ENCODE measurements around the gene CRAMP1.

DNA sequence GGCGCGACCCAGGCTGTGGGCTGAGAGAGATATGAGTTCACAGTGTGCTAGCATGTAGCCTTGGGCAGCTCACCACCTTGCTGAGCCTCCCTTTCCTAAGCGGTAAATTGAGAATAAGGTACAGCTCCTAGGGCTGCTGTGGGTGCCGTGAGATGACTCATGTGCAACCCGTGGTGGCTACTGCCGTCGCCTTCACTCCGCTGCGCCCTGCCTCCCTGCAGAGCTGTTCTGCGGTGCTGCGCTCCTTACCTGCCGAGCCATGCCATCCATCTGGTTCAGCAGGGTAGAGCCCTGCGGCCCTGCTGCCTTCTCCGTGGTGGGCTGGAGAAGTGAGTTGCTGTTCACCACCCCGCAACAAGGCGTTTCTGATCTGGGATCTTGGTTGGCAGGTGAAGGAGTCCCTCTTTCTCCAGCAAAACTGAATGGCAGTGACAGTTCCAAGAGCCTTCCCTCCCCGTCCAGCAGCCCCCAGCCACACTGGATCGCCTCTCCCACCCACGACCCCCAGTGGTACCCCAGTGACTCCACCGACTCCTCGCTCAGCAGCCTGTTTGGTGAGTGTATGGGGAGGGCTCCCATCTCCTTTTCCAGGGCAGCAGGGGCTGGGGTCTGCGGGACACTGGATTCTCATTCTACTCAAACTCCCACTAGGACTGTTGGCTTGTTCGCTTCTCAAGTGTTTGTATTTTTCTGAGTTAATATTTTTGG, 56.6 kb downstream of the CRAMP1 start:
- TF ChIP-seq POLR2AphosphoS5 (IDR thresholded peaks at IDR 0.05): no peak
- TF ChIP-seq, protein P1, sequence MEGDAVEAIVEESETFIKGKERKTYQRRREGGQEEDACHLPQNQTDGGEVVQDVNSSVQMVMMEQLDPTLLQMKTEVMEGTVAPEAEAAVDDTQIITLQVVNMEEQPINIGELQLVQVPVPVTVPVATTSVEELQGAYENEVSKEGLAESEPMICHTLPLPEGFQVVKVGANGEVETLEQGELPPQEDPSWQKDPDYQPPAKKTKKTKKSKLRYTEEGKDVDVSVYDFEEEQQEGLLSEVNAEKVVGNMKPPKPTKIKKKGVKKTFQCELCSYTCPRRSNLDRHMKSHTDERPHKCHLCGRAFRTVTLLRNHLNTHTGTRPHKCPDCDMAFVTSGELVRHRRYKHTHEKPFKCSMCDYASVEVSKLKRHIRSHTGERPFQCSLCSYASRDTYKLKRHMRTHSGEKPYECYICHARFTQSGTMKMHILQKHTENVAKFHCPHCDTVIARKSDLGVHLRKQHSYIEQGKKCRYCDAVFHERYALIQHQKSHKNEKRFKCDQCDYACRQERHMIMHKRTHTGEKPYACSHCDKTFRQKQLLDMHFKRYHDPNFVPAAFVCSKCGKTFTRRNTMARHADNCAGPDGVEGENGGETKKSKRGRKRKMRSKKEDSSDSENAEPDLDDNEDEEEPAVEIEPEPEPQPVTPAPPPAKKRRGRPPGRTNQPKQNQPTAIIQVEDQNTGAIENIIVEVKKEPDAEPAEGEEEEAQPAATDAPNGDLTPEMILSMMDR (IDR thresholded peaks at IDR 0.05): no peak

Measured in sigmoid colon (tissue), 4 donors.